ENCODE data around the gene HIBADH. TPM values are rescaled to one million over a fixed set of nuclear protein-coding genes. Genes with fewer than 3 reads are reported as not detected.

Gene HIBADH
- total RNA-seq, 4 donors from 2014 or later: 38.9 to 58.8 (median 52.2) TPM

- Histone ChIP-seq H3K27me3 (no peaks in the 10 kb centered on the region), H3K9me3 (no peaks in the 10 kb centered on the region), H3K27ac (no peak overlapping the region), H3K36me3 (no peaks in the 10 kb centered on the region), H3K4me3 (no peak overlapping the region), H3K4me1 (no peaks in the 10 kb centered on the region)
- TF ChIP-seq POLR2A (IDR thresholded peaks at IDR 0.05) (no peak), CTCF (IDR thresholded peaks at IDR 0.05) (no peak)
- intact Hi-C loops (cut with DNase I; ENCODE audit: low total_unique reads): no loop called here
- no peak for DNase-seq
These were observed 26.5 kb upstream of the HIBADH start for GRCh38 chr7:27689150-27689549.

DNA sequence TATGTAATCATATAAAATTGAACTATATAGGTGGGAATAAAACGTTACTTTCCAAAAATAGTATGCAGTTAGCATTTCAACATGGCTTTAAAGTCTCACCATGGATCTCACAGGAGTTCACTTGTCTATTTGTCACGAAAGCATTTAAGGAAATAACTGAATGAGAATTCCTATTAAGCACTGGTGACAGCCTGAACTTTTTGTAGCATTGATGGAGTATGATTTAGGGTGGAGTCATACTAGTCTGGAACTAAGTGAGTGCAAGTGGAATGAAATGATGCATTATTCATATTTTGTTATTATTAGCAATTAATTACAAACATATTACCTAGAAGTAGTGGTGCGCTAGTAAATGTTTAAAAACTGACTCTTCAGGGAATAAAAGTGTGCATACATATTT, 26.0 kb upstream of the HIBADH start:
- Histone ChIP-seq H3K27me3 (no peaks in the 10 kb centered on the region), H3K9me3 (no peaks in the 10 kb centered on the region), H3K4me3 (no peak overlapping the region), H3K27ac (no peak overlapping the region), H3K4me1 (no peaks in the 10 kb centered on the region), H3K36me3 (no peaks in the 10 kb centered on the region)
- intact Hi-C loops (cut with DNase I; ENCODE audit: low total_unique reads): no loop called here
- DNase-seq: no peak
- no peak for TF ChIP-seq POLR2A (IDR thresholded peaks at IDR 0.05)
- TF ChIP-seq CTCF (IDR thresholded peaks at IDR 0.05): no peak

DNA sequence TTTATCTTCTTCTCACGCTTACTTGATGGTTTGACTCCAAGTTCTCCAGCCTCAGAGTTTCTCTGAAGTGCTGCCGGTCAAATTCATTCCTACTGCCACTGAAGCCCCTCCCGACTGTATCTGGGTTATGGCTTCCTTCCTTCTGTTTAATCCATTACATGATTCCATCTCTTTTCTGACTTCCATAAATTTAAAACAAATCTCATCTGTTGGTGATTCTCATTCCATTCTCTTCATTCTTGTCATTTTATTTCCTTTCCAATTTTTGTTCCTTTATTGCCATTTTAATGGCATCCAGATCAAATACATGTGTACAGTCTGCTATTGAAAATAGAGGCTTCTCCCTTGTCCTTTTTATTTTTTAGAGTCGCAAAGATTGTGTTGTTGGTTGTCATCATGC, 25.4 kb upstream of the HIBADH start:
- DNase-seq: no peak
- Histone ChIP-seq H3K27me3 (no peaks in the 10 kb centered on the region), H3K9me3 (no peaks in the 10 kb centered on the region), H3K4me1 (no peaks in the 10 kb centered on the region), H3K4me3 (no peak overlapping the region), H3K27ac (no peak overlapping the region), H3K36me3 (no peaks in the 10 kb centered on the region)
- intact Hi-C loops (cut with DNase I; ENCODE audit: low total_unique reads): no loop called here
- TF ChIP-seq POLR2A (IDR thresholded peaks at IDR 0.05) (no peak), CTCF (IDR thresholded peaks at IDR 0.05) (no peak)

- no peaks in the 10 kb centered on the region for H3K27me3 ChIP-seq
- TF ChIP-seq CTCF (IDR thresholded peaks at IDR 0.05) (no peak), POLR2A (IDR thresholded peaks at IDR 0.05) (no peak)
- H3K4me1 ChIP-seq: no peaks in the 10 kb centered on the region
- intact Hi-C loops (cut with DNase I; ENCODE audit: low total_unique reads): no loop called here
- DNase-seq: no peak
- H3K9me3 ChIP-seq: no peaks in the 10 kb centered on the region
- H3K27ac ChIP-seq: no peak overlapping the region
- no peak overlapping the region for H3K4me3 ChIP-seq
- H3K36me3 ChIP-seq: no peaks in the 10 kb centered on the region
These were observed 23.6 kb upstream of the HIBADH start for GRCh38 chr7:27686315-27686714.

DNA sequence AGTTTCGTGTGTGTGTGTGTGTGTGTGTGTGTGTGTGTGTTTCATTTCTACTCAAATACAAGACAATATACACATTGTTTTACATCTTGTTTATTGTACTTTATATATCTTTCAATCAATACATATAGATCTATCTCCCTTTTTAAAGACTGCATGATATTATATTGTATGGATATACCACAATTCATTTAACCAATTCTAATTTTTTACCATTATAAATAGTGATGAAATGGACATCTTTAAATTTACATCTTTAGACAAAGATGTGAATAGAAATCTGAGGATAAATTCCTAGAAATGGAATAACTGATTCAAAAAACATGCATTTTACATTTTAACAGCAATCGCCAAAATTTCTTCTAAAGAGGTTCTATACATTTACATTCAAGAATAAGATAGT, 23.2 kb upstream of the HIBADH start:
- TF ChIP-seq CTCF (IDR thresholded peaks at IDR 0.05) (no peak), POLR2A (IDR thresholded peaks at IDR 0.05) (no peak)
- no peaks in the 10 kb centered on the region for H3K4me1 ChIP-seq
- no peaks in the 10 kb centered on the region for H3K36me3 ChIP-seq
- no peaks in the 10 kb centered on the region for H3K27me3 ChIP-seq
- DNase-seq: no peak
- no peak overlapping the region for H3K27ac ChIP-seq
- H3K4me3 ChIP-seq: no peak overlapping the region
- intact Hi-C loops (cut with DNase I; ENCODE audit: low total_unique reads): no loop called here
- H3K9me3 ChIP-seq: no peaks in the 10 kb centered on the region
